GM18951 (cell line): Measurements from ENCODE around the gene WLS.

ENCODE experiments used
- POLR2A ChIP-seq: IDR thresholded peaks from 4 replicates; pipeline ENCODE4 v1.6.1; 2011; ENCODE audit warnings: mild to moderate bottlenecking; ENCODE audit not compliant: insufficient read length, insufficient read depth; ENCODE audit errors: extremely low read depth
- in situ Hi-C: fragments of 300-500 bp; cut with MboI; formaldehyde crosslinking; loops from one replicate; pipeline ENCODE4 v1.12.0; 2022; ENCODE audit warnings: low sequenced_read_pairs, mixed read lengths, inconsistent platforms; ENCODE audit not compliant: unreplicated experiment

The WLS gene

GRCh38 chr1:68144856-68145255, 87.5 kb downstream of the WLS start:
- in situ Hi-C loops, result loop anchor here (25.0 kb wide), 2 partner anchors 292 to 1592 kb away; partner anchors contain the start of gene RPE65
- no peak for TF ChIP-seq POLR2A

DNA sequence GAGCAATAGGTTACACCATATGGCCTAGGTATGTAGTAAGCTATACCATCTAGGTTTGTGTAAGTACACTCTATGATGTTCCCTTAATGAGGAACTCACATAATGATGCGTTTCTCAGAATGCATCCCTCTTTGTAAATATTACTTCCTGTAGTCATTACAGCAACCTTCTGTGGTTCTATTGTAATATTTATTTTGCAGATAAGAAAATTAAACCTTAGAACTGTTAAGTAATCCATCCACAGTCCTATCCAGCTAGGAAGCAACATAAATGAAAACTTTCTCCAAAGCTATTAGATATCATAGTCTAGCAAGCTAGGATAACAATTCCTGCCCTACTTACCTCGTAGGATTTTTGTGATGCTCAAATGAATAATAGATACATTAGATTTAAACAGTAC, 88.7 kb downstream of the WLS start:
- no peak for TF ChIP-seq POLR2A
- in situ Hi-C loops, result loop anchor here (25.0 kb wide), 2 partner anchors 294 to 1594 kb away; partner anchors contain the start of gene RPE65

- in situ Hi-C loops, result loop anchor here (25.0 kb wide), 2 partner anchors 295 to 1595 kb away; partner anchors contain the start of gene RPE65
- TF ChIP-seq POLR2A, result no peak
These were observed 89.9 kb downstream of the WLS start for GRCh38 chr1:68142461-68142860.

DNA sequence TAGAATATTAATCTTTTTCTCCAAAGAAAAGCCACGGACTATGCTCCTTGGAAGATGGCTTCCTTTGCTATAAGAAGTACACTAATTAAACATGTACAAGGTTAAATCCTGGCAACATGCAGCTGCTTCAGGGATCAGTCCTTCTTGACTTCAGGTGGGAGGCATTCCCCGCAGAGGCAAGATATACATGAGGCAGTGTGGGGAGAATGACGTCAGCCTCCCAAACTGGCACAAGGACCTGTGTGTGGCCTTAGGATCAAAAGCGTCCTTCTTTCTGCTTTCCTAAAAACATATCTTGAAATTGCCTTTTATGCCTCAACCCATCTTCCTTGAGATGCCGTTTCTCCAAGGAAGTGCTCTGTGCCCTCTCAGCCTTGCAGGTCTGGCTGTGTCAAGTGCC, 90.3 kb downstream of the WLS start:
- in situ Hi-C loops, result loop anchor here (25.0 kb wide), 2 partner anchors 295 to 1595 kb away; partner anchors contain the start of gene RPE65

GRCh38 chr1:68141071-68142021, 91.0 kb downstream of the WLS start:
- TF ChIP-seq POLR2A, result no peak
- in situ Hi-C loops, result loop anchor here (25.0 kb wide), 2 partner anchors 296 to 1596 kb away; partner anchors contain the start of gene RPE65

More for the DNA sequence above, 90.3 kb downstream of the WLS start:
- TF ChIP-seq POLR2A, result no peak

- in situ Hi-C loops, result loop anchor here (25.0 kb wide), 2 partner anchors 297 to 1597 kb away; partner anchors contain the start of gene RPE65
- no peak for TF ChIP-seq POLR2A
These were observed 91.8 kb downstream of the WLS start for GRCh38 chr1:68140536-68140935.

GRCh38 chr1:68136187-68136586, 96.1 kb downstream of the WLS start:
- no peak for TF ChIP-seq POLR2A

GRCh38 chr1:68132426-68133130, 99.7 kb downstream of the WLS start:
- TF ChIP-seq POLR2A, result no peak
- in situ Hi-C loops, result loop anchor here (25.0 kb wide), 2 partner anchors 305 to 1605 kb away; partner anchors contain the start of gene RPE65

More at GRCh38 chr1:68136187-68136586, 96.1 kb downstream of the WLS start:
- in situ Hi-C loops, result loop anchor here (25.0 kb wide), 2 partner anchors 301 to 1601 kb away; partner anchors contain the start of gene RPE65

- TF ChIP-seq POLR2A, result no peak
- in situ Hi-C loops, result loop anchor here (25.0 kb wide), 2 partner anchors 306 to 1606 kb away; partner anchors contain the start of gene RPE65
These were observed 101.1 kb downstream of the WLS start for GRCh38 chr1:68131261-68131660.

DNA sequence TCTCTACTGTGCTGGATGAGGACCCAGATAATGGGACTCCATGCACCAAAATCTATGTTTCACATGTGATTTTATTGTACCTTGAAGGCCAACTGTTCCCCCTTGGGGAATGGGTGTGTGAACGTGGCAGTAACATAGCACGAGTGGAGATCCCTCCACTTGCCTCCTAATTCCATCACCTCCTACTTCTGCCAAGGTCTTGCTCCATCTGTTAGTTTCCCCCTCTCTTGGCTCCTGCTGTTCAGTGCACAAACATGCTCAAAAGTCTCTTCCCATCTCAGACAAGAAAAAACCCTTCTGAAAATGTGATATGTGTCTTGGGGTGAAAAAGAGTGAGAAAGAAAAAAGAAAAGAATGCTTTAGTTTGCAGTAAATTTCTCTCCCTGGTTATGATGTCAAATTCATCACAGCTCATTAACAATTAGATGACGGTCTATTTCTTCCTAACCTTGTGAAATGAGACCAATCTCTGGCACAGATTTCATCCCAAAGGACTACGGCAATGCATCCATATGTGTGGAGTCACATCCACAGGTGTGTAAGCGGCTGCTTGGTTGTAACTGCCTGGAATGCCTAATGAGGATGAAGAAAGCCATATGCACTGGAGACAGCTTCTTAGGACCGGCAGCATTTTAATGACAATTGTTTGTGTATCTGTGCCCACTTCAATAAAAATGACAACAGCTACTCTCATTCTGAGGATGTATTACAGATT, 102.6 kb downstream of the WLS start:
- TF ChIP-seq POLR2A, result no peak
- in situ Hi-C loops, result loop anchor here (10.0 to 25.0 kb wide), 3 partner anchors 215 to 1608 kb away; partner anchors contain the start of gene RPE65

- in situ Hi-C loops, result loop anchor here (10.0 to 25.0 kb wide), 3 partner anchors 216 to 1608 kb away; partner anchors contain the start of gene RPE65
- no peak for TF ChIP-seq POLR2A
These were observed 103.5 kb downstream of the WLS start for GRCh38 chr1:68128820-68129219.

DNA sequence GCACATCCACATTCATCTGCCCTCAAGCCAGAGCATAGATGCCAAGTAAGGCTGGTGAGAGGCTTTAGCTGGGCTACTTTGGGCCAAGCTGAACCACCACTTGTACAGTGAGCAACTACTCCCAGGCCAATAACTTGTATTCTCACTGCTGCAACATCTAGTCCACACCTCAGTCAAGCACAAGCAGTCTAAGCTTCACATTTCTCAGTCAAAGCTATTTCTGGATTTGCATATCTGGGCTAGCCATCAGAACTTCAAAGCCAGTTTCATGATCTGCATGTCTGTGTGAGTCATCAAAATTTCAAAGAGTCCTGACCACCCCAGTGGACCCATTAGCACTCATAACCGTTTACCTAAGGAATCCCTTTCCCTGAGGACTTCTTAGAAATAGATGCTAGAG, 104.2 kb downstream of the WLS start:
- in situ Hi-C loops, result loop anchor here (10.0 to 25.0 kb wide), 3 partner anchors 217 to 1609 kb away; partner anchors contain the start of gene RPE65
- TF ChIP-seq POLR2A, result no peak

- in situ Hi-C loops, result loop anchor here (10.0 kb wide), 1 partner anchor 223 kb away; no protein-coding TSS in a partner anchor
- TF ChIP-seq POLR2A, result no peak
These were observed 110.8 kb downstream of the WLS start for GRCh38 chr1:68121536-68121935.
